H7 (cell line): ENCODE measurements around the gene GSTA5. TPM values are rescaled to one million over a fixed set of nuclear protein-coding genes. Genes with fewer than 3 reads are reported as not detected.
"Not testable (repeated sequence)": the region's sequence is repeated elsewhere in the genome, so short reads cannot be mapped to it uniquely, and the experiment has no call there.

Experiments
- DNase-seq: peaks from one replicate; pipeline ENCODE4 v3.0.0; 2012
- H3K27me3 ChIP-seq: 2 replicates; pipeline ENCODE4 v1.6.0; 2011; ENCODE audit warnings: mild to moderate bottlenecking, low read length; ENCODE audit not compliant: control insufficient read depth, insufficient read depth
- H3K36me3 ChIP-seq: replicated peaks from 2 replicates; pipeline ENCODE4 v1.5.1; 2011; ENCODE audit warnings: low read length; ENCODE audit not compliant: control insufficient read depth, insufficient read depth
- H3K4me3 ChIP-seq: 2 replicates; pipeline ENCODE4 v1.5.1; 2011; ENCODE audit warnings: low read depth, mild to moderate bottlenecking, control low read depth, low read length, moderate library complexity; ENCODE audit not compliant: insufficient read depth
- total RNA-seq: library from RNA; depleted of rRNA; stranded (reverse); fragments of >200 nt; shearing (Covaris generic); gene quantifications from 2 replicates; pipeline ENCODE4 v1.2.3, GENCODE V29; 2014; rRNA removed

Gene GSTA5
- total RNA-seq, 1 experiment from 2014 or later: not detected

DNA sequence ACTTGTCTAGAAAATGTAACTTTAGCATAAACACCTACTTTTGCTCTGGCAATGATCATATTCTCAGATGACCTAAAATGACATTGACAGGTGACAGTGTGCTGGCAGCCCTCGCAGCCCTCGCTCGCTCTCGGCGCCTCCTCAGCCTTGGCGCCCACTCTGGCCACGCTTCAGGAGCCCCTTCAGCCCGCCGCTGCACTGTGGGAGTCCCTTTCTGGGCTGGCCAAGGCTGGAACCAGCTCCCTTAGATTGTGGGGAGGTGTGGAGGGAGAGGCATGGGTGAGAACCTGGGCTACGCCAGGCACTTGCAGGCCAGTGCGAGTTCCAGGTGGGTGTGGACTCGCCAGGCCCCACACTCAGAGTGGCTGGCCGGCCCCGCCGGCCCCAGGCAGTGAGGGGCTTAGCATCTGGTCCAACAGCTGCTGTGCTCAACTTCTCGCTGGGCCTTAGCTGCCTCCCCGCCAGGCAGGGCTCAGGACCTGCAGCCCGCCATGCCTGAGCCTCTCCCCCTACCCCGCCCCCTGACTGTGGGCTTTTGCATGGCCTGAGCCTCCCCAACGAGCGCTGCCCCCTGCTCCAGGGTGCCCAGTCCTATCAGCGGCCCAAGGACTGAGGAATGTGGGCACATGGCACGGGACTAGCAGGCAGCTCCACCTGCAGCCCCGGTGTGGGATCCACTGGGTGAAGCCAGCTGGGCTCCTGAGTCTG is 54.2 kb downstream of the GSTA5 start:
- DNase-seq: no peak
- no peak overlapping the region for H3K4me3 ChIP-seq
- H3K36me3 ChIP-seq: no peaks in the 10 kb centered on the region
- no peaks in the 10 kb centered on the region for H3K27me3 ChIP-seq

DNA sequence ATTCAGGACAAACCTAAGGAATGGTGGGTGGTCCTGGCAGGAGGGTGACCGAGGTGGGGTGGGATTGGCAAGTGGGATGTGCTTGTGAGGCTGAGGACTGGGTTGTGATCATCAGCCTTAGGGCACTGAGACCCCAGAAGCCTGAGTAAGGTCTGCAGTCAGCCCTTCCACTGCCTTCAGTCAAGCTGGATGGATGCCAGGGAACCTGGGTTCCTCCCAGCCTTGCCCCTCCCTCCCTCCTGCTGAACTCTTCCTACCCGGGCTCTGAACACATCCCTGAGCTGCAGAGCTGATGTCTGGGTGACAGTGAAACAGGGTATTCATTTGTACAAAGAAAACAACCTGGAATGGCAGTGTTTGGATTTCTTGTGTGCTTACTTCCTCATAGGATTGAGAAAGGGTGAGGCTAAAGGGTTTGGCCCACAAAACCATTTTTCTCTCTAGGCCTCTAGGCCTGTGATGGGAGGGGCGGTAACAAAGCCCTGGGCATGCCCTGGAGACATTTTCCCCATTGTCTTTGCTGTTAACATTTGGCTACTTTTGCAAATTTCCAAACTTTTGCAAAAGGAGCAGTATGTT is 57.8 kb downstream of the GSTA5 start:
- not testable (repeated sequence) for DNase-seq, H3K27me3 ChIP-seq, H3K36me3 ChIP-seq, H3K4me3 ChIP-seq

DNA sequence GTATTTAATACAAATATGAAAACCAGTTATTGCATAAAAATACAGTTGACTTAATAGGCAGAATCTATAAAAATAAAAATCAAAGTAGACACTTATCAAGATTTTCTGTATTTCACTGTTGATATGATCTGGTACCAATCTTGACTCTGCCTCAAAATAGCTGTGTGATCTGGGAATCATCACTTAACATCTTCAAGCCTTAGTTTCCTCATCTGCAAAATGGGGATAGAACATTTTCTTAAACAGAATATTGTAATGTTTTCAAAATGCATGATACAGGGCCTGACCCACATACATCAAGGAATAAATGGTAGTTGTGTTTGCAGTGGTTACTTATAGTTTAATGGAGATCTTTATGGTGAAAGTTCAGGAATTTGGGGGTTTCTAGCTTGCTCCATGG is 58.4 kb downstream of the GSTA5 start:
- not testable (repeated sequence) for H3K4me3 ChIP-seq

More for the DNA sequence above, 58.4 kb downstream of the GSTA5 start:
- not testable (repeated sequence) for DNase-seq, H3K36me3 ChIP-seq, H3K27me3 ChIP-seq

Other genes starting within 250 kb of the GSTA5 start
- gene TMEM14A, start 169.7 kb downstream of the GSTA5 start, total RNA-seq: 10.9 and 11.0 TPM in 2 replicates
- not detected in 2 replicates for gene GSTA2, start 77.3 kb downstream of the GSTA5 start, total RNA-seq
- 0.70 and 0.94 TPM in 2 replicates for gene GSTA1, start 37.0 kb downstream of the GSTA5 start, total RNA-seq
- not detected in 2 replicates for gene GSTA3, start 68.9 kb upstream of the GSTA5 start, total RNA-seq
- gene GSTA4, start 154.5 kb upstream of the GSTA5 start, total RNA-seq: 25.1 and 35.6 TPM in 2 replicates
- 6.5 and 9.0 TPM in 2 replicates for gene CILK1, start 221.0 kb upstream of the GSTA5 start, total RNA-seq
- gene FBXO9, start 224.6 kb upstream of the GSTA5 start, total RNA-seq: 21.8 and 22.7 TPM in 2 replicates